ENCODE results near the gene FSTL4.
"Not testable (repeated sequence)": the region's sequence is repeated elsewhere in the genome, so short reads cannot be mapped to it uniquely, and the experiment has no call there.

The FSTL4 gene

GRCh38 chr5:133556551-133556950 lies 55.8 kb downstream of the FSTL4 start:
- no peak for DNase-seq (ENCODE audit: extremely low read depth, low read depth)
- TF ChIP-seq, protein P1, sequence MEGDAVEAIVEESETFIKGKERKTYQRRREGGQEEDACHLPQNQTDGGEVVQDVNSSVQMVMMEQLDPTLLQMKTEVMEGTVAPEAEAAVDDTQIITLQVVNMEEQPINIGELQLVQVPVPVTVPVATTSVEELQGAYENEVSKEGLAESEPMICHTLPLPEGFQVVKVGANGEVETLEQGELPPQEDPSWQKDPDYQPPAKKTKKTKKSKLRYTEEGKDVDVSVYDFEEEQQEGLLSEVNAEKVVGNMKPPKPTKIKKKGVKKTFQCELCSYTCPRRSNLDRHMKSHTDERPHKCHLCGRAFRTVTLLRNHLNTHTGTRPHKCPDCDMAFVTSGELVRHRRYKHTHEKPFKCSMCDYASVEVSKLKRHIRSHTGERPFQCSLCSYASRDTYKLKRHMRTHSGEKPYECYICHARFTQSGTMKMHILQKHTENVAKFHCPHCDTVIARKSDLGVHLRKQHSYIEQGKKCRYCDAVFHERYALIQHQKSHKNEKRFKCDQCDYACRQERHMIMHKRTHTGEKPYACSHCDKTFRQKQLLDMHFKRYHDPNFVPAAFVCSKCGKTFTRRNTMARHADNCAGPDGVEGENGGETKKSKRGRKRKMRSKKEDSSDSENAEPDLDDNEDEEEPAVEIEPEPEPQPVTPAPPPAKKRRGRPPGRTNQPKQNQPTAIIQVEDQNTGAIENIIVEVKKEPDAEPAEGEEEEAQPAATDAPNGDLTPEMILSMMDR (IDR thresholded peaks at IDR 0.05; ENCODE audit: low read depth, low read length), result no peak

DNA sequence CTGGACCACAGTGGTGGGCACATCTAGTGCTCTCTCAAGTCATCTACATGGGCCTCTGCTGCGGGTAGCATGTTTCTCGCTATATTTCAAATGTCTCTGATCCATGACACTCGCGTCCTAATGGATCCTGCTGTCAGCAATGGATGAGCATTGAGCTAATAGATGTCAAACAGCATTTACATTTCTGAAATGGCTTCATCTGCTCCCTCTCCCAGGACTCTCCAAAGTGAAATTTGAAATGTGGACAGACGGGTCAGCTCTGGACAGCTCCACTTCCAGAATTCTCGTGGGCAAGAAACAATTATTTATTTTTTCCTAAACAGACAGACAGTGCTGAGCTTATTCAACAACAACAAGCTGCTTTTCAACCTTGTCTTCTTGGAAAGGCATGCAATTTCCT lies 58.1 kb downstream of the FSTL4 start:
- TF ChIP-seq, protein P1 (IDR thresholded peaks at IDR 0.05; ENCODE audit: low read depth, low read length), result no peak
- DNase-seq (ENCODE audit: extremely low read depth, low read depth), result no peak

DNA sequence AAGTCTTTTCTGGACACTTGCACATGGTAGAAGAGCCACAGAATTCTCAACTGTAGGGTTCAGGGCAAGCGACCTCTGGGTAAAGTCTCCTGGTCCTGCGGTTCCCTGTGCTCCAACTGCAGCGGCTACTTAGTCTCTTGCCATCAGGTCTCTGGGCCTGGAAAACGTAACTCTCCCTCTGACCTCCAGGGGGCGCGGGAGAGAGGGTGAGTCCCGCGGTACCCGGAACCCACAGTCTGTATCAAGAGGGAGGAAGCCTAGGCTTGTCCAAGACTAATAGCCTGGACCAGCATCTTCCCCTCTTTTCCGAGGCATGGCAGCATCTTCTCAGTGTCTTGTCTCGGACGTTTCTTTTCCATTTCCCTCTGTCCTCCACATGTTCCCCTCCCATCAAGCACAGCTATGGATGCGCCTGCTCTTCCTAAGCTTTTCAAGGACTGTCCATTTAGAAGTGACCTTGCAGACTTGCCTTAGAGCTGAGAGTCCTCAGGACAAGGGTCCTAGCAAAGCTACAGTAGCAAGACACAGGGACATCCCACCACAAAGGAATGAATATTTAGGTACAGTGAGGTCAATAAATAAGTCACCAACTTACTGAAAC lies 59.3 kb downstream of the FSTL4 start:
- TF ChIP-seq, protein P1 (IDR thresholded peaks at IDR 0.05; ENCODE audit: low read depth, low read length), result peak; percentile 68
- DNase-seq (ENCODE audit: extremely low read depth, low read depth), result peak; percentile 7

- TF ChIP-seq, protein P1 (IDR thresholded peaks at IDR 0.05; ENCODE audit: low read depth, low read length), result no peak
These were observed 65.8 kb downstream of the FSTL4 start for GRCh38 chr5:133546500-133546899.

DNA sequence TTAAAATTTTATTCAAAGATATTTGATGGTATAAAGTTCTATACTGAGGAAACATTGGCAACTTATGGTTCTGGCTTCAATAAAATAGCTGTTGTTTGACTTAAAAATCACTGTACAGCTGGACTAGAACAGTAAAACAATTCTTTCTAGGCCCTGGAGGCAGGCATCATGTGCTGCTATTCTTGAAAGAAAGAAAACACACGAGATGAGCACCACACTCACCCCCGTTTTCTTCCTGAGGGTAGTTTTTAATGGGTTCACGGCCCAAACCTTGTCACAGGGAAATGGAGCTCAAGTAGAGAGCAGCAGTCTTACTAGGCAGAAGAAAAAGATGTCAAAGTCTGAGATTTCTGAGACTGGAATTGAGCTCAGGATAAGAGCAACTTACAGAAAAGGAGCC lies 68.0 kb downstream of the FSTL4 start:
- no peak for DNase-seq (ENCODE audit: extremely low read depth, low read depth)
- TF ChIP-seq, protein P1 (IDR thresholded peaks at IDR 0.05; ENCODE audit: low read depth, low read length), result no peak

More at GRCh38 chr5:133546500-133546899, 65.8 kb downstream of the FSTL4 start:
- DNase-seq (ENCODE audit: extremely low read depth, low read depth), result no peak

- DNase-seq (ENCODE audit: extremely low read depth, low read depth), result no peak
- TF ChIP-seq, protein P1 (IDR thresholded peaks at IDR 0.05; ENCODE audit: low read depth, low read length), result no peak
These were observed 72.5 kb downstream of the FSTL4 start for GRCh38 chr5:133539818-133540217.

DNA sequence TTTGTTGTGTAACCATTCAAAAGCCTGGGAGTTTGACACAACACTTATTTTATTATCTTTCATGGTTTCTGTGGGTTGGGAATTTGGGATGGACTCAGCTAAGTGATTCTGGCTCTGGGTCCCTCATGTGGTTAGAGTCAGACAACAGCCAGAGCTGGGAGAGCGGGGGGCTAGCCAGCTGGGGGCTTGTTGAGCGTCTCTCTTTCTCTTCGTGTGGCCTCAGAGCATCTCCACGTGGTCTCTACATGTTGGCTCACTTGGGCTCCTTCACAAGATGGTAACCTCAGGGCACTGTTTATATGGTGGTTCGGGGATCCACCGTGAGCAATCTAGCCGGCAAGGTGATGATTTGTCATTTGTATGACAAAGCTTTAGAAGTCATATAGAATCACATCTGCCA lies 73.6 kb downstream of the FSTL4 start:
- TF ChIP-seq, protein P1 (IDR thresholded peaks at IDR 0.05; ENCODE audit: low read depth, low read length), result no peak
- DNase-seq (ENCODE audit: extremely low read depth, low read depth), result no peak

GRCh38 chr5:133535241-133535929 lies 77.0 kb downstream of the FSTL4 start:
- not testable (repeated sequence) for DNase-seq (ENCODE audit: extremely low read depth, low read depth)
